HG03575 (cell line): ENCODE measurements around the gene CEP112.

Experiments used
- ATAC-seq: cut with Tn5 transposase; IDR thresholded peaks from one replicate; pipeline ENCODE4 v1.9.1; 2021; ENCODE audit not compliant: unreplicated experiment, insufficient number of reproducible peaks, low FRiP score; ENCODE audit errors: extremely low read depth

Gene CEP112

DNA sequence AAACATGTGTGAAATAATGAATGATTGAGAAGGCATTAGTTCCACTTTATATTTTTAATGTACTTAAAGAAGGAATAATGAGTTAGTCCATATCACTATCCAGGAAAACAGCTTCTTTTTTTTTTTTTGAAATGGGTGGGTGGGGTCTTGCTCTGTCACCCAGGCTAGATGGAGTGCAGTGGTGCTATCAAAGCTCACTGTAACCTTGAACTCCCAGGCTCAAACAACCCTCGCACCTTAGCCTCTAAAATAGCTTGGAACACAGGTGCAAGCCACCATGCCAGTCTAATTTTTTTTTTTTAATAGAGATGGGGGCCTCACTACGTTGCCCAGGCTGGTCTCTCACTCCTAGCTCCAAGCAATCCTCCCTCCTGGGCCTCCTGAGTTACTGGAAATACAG, 275.5 kb downstream of the CEP112 start:
- ATAC-seq = no peak

DNA sequence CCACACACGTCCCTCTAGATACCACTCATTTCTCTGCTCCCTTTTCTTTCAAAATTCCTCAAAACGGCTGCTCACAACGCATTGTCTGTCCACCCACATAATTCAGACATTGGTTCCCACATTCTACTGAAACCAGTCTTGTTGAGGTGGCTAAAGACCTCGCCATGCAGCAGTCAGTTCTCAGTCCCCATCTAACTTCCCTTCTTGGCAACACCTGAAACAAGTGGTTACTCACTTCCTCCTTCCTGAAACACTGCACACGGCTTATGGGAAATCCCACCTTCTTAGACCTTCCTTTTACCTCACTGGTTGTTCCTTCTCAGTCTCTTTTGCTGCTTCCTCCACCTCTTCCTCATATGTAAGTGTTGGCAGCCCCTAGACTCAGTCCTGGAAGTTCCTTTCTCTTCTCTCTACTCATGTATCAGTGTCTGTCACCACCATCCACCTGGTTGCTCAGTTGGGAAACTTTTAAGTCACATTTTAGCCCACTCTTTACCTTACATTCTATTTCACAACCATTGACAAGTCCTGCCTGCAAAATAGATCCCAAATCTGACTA, 277.1 kb downstream of the CEP112 start:
- peak; percentile 94 for ATAC-seq

DNA sequence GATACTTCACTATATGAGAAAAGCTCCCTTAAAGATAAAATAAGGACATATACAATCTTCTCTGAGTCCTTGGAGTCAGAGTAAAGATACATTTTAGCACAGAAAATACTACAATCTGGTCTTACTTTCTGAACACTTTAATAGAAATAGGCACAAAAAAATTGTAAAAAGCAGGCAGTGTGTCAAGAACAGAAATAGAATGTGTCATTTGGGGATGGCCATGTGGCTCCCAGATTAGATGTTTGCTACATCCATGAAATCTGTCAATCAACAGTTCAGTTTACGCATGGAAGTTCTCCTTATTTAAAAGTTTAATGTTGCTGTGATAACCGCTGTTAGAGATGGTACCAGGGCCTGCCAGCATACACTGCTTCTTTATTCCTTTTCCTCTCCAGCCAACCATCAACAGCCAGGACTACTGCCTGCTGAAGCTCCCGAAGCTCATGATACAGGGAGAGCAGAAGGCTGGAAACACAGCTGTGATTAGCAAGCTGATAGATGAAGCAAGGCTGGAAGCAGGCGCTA, 278.5 kb downstream of the CEP112 start:
- ATAC-seq = no peak

DNA sequence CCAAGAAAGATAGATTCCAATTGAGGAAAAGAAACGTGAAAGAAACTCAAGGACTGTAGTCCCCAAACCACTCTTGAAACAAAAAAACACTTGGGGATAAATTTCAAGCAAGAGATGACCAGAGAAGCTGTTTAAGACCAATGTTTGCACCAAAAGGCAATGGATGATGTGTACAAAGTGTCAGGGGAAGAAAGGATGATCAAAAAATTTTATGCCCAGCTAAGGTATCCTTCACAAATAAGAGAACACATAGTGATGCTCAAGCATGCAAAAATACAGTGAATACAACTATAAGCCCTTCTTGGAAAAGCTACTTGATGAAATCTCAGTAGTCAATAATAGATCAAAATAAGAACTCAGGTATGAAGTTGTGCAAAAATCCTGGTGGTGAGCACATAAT, 281.1 kb downstream of the CEP112 start:
- no peak for ATAC-seq

DNA sequence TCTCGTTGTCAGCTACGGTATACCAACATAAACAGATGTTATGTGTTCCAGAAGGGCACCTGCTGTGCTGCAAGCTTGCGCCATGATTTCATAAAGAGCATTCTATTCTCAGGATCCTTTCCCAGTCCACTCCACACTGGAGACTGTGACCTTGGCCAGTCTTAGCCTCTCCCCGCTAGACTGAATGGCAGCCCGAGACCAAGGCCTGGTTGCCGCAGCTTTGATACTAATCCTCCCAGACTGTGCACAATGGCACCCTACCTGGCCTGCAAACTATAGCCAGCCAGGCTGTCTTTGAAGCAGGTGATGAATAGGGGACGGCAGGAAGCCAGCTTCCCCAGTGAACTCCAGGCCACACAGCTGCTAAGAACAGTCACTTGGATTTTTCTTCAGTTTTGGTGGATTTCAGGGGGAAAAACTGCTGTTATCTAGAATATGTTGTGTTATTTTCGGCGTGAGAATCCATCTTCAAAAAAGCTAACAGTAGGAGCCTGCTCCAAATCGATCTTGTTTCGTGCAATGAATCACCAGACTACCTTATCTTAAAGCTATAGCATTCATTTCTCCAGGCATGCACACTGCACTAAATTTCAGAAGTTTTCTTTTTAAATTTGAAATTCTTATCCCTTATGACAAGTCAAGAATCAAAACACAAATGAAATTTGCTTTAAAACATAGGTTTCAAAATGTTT, 289.0 kb downstream of the CEP112 start:
- ATAC-seq = no peak

DNA sequence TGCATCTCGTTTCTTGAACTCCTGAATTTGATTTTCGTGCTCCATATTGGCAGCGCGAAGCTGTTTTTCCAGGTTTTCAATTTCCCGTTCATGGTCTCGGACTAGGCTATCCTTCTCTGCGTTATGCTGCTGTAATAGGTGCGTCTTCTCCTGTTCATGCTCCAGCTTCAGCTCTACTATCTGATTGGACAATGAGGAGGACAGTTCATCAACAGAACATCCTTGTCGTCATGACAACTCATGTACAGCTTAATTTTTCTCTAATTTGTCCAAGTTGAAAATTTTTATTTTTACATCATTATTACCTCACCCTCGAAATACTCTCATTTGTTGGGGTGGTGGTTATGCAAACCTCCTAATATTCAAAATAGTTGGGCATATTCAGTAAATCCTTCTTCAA, 289.8 kb downstream of the CEP112 start:
- ATAC-seq = no peak

DNA sequence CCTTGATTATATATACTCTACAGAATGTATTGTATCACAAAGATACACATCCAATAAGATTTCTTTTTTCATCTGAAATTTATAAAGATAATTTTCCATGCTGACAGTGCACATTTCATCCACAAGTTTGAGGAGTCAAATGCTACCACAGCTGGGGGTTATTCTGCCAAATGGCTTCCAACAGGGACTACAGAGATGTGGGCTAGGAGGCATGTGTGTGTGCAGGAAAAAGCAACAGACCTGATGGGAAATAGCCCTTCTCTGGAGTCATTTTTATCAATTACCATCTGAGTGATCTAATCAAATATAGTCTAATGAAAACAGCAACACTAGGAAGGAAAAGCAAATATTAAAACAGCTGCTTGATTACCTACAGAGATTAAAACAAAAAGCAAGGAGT, 290.5 kb downstream of the CEP112 start:
- ATAC-seq = no peak

DNA sequence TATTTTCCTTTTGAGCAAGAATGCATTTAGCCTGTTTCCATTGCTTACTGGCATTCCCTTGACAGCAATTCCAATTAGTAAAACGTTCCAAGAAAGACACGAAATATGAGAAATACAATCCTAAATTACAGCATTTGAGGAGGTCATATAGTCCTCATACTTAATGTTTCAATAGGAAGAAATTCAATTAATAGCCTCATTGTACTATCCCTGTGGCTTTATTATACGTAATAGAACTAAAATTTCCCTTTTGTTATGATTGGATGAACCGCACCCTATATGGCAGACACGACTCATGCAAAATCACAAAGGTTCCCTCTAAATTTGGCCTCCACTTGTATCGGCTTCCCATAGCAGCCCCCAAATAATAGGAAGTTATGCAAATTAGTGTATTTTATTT, 291.7 kb downstream of the CEP112 start:
- ATAC-seq = no peak

DNA sequence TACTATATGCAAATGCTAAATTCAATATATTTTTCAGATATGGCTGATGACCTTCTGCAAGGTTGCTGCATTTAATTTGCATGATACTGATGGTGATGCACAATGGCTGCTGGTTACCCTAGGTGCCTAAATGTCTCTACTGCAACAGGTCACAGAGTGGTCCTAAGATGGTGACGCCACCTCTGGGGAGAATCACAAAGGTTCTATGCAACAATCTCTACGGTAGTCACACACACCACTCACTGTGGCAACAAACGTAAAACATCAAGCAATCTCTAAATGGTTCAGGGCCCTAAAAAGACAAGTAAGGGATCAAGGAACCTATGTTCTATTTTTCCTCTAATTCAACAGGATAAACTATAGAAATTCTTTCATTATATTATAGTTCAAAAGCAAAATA, 293.3 kb downstream of the CEP112 start:
- ATAC-seq = no peak

DNA sequence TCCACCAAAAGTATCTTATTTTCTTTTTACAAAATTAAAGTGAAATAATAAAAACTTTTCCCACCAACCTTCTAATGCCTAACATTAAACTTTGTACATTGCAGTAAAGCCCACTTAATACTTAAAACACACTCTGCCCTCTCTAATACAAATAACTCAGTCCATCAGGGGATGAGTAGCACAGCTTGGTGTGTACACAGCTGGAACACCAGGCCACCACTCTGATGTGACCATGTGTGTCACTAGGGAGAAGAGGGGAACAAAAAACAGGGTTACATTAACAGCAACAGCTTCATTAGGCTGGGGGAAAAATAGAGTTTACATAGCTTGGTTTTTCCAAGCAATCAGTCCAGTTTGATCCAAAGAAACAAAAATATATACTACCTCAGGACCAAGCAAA, 295.0 kb downstream of the CEP112 start:
- ATAC-seq = no peak

DNA sequence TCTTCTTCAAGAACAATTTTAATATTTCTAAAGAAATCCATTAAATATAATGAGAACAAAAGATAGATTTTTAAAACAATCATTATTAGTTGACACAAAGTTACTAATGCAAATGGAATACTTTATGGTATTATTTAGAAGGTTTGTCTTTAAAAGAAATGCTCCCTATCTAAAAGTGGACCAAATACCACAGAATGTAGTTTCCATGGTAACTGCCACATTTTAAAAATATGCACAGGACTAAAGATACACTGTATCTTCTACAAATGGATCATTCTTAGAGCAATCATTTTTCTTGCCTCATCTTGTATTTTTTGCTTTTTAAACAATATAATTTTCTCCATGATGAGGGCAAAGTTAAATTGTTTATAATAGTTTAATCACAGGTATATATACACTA, 296.0 kb downstream of the CEP112 start:
- ATAC-seq = no peak

DNA sequence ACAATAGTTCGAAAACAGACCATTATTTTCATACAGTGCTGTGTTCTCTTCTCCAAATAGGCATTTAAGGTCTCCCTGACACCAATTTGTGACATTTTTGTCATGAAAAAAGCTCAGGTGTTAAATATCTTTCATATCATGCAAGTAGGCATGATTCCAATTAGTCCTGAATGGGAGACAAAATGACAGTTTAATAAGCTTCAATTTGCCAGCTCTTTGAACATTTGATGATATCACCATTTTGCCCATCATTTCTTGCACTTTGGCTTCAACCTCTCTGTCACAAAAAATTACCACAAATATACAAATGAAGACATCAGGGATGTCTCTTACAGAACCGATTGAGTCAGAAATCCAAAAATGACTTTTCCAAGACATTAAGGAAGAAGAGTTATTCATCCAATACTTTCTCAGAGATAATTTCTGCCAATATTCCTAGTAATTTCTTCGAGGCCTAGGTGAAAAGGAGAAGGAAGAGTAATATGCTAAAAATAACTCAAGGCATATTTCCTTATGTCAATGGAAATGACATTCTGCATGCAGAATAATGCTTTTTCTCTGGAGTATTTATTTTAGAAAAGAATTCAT, 298.1 kb downstream of the CEP112 start:
- no peak for ATAC-seq

DNA sequence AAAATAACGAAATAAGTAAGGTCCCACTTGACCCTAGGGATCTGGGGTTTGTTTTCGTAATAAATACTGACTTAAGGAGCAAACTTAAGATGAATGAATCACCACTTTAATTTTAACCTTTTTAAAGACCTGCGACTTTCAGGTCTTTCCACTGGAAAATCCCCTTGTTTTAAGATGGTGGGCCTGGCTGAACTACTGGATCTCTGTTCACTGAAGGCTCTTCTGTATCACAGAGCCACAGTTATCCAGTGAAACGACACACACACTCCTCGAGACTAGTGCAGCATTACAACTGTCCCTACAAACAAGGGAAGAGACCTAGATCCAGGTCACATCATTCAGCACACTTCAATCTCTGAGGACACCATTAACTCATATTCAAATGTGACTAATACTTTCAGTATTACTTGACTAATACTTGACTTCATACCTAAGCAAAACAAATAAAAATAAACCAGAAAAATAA, 299.0 kb downstream of the CEP112 start:
- no peak for ATAC-seq

DNA sequence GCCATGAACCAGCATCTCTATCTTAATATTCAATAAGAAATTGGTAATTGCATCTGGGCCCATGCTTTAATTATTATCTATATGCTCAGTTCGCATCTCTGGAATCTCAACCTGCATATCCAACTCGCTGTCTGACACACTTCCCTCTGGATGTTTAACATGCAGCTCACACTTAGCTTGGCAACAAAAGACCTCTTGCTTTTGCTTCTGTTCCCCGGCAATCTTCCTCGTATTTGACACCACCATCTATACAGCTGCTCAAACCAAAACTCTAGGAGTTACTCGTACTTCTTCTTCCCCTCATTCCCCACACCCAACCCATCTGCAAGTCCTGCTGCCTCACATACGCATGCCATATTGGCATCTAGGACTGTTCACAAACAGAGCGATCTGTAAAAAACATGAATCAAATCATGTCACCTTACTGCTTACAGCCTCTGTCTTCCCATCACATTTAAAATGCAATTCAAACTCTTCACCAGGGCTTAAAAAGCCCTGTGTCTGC, 300.6 kb downstream of the CEP112 start:
- ATAC-seq = no peak

DNA sequence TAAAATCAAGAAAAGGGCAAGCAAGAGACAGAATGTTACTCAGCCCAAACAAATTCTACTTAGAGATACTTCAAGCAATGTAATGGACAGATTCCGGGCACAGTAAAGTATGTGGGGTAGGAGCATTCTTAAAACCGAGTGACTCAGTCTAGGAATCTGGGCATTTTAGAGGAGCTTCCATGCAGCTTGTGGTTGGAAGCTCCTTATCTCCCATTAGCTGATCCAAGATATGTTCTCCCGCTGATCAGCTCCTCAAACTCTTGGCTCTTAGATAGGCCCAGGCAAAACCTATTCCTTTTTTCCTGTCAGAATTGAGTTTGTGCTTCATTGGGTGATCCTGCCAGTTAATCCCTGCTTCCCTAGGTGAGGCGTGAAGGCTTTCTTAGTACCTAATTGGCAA, 303.3 kb downstream of the CEP112 start:
- ATAC-seq = no peak

DNA sequence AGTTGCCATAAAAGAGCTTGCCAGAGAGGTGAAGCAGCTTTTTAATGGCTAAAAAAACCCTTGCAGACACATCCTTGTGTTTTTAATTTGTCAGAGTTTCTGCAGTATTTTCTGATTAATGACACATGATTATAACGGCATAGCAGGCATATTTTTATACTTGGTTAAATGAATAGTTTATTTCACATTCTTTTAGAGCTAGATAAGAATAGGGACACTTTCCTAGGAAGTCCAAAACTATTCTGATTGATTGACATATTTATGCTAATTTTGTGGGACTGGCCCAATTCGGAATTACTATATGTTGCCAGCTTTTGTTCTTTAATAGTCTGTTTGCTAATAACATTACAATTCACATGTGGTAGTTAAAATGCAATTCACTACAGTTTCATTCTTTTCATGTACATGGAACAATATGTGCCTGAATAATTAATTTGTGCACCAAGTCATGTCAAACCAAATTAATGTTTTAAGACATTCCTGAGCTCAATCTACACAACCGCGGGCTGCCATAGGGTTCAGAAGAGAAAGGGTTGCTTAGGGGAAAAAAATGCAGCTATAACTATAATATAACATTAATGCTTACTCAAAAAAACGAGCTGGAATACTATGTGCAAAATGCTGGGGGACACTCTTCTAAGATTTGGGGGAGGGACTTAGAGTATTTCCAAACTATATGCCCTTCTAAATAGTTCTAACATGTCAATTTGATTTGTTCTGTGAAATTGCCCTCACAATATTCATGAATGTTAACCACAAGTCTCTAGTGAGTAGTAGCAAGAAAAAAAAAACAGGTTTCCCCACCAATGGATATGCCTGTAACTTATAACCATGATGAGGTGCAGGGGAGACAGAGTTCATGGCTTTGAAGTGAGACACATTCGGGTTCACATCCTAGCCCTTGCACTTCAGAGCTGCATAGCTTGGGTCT, 305.4 kb downstream of the CEP112 start:
- ATAC-seq = no peak

DNA sequence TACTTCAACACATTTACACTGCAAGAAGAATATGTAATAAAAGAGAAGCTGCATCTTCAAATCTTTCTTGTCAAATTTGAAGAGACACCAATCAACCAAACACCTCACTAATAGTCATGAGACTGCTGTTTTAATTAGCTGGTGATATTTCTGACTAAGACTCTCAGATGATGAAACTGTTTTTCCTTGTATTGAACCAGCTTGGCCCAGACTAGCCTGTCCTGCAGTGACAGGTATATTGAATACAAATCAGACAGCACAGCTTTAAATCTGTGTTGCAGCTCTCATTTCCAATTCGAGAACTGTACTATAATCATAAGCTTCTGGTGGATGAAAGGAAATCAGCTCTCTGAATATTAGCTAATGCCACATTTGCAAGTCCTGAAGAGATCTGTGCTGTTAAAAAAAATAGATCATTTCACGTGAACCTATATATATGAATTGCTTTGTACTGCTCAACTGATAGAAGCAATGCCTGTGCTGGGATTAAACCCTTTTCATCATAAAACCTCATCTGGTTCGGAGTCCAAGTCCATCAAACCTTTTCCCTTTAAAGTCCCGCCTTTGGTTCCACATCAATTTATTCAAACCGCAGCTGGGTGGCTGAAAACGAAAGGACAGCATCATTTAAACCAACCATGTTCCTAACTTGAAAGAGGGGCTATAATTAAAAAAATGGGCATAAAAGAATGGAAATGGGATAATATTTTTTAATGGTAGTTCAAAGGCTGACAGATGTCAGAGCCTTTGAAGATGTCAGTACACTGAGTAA, 306.2 kb downstream of the CEP112 start:
- ATAC-seq = no peak

DNA sequence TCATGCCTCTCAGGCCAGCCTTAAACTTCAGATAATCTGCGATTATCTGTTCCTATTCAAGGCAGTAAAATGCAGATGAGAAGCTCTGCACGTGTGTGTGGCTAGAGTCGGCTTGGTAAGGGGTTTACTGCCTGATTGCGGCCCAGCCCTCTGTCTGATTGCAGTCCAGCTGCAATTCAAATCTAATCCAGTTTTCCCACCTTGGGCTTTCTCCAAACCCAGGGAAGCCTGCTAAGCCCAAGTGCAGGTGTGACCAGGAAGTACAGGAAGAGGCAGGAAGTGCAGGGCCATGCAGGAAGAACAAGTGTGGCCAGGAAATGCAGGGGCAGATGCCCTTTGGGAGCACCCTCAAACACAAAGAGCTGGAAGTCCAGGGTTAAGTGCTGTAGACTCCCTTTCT, 314.9 kb downstream of the CEP112 start:
- no peak for ATAC-seq

DNA sequence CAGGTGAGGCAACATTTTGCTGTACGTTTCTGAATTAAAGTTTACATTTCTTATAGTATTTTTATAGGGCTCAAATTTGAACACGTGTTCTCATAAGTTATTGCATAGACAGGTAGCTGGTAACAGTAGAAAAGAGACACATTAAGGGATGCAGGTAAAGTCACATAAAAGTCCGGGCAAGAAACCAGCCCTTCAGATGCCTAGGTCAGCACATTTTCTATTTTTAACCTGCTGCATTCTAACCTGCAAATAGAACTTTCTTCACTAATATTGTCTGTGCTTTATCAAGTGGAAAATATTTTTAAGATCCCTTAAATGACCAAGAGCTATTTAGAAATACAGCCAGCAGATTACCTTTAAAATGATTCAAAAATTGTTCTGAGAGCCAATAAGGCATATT, 323.1 kb downstream of the CEP112 start:
- ATAC-seq = no peak
